PC-3 (cell line): Measurements from ENCODE around the gene NTM.

Experiments
- CTCF ChIP-seq: fragments of 300-600 bp; sonication (generic); conservative IDR thresholded peaks from 2 replicates; pipeline ENCODE4 v1.5.1; 2017; ENCODE audit warnings: antibody characterized with exemption, low read depth, mild to moderate bottlenecking, low read length
- EZH2phosphoT487 ChIP-seq: fragments of 300-600 bp; sonication (generic); IDR thresholded peaks from 2 replicates; pipeline ENCODE4 v1.6.1; 2018; ENCODE audit warnings: mild to moderate bottlenecking, antibody characterized with exemption, low read length, borderline replicate concordance

- TF ChIP-seq CTCF (no peak), EZH2phosphoT487 (no peak)
Observed at GRCh38 chr11:131418189-131418588, 47.8 kb downstream of the NTM start.
